ENCODE data around the gene LAMA3. TPM values are rescaled to one million over a fixed set of nuclear protein-coding genes. Genes with fewer than 3 reads are reported as not detected.

Gene LAMA3
- total RNA-seq, 1 experiment from 2014 or later = 5.6 TPM

DNA sequence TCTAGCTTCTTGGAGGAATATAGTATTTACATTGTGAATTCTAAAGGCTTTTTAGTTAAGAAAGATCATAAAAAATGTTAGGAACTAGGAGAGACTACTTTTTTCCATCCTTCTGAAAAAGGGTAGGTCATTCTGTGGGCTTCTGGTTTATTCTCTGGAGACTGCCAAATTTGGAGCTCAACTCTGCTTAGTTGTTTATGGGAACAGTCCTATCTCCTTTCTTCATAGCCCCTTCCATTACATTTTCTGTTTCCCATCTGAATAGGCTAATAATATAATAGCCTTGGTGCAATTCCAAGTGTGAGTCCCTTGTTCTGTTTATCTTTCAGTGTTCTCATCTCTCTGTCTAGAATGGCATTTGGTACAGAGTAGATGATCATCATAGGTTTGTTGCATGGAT is 15.6 kb downstream of the LAMA3 start:
- intact Hi-C loops (cut with micrococcal nuclease) = loop anchor here (10.0 kb wide), 1 partner anchor 410 kb away; no protein-coding TSS in a partner anchor
- ChIA-PET POLR2A (interaction anchor here (0.6 kb wide), 1 partner anchor 53 kb away, joined by 7 read pairs; no protein-coding TSS in a partner anchor), RAD21 (ENCODE audit: low non-redundant PET in 1 of 2, low total read pairs in 2 of 2, uncharacterized antibody in 2 of 2, unreplicated experiment in 2 of 2) (interaction anchor here in 1 of 2 experiments (0.6 kb wide), 1 partner anchor 142 kb away, joined by 3 read pairs; no protein-coding TSS in a partner anchor), CTCF (interaction anchor here (3.5 to 3.6 kb wide), 2 partner anchors 11 to 78 kb away, joined by 39 to 178 read pairs; no protein-coding TSS in a partner anchor)
- H3K27me3 ChIP-seq (ENCODE audit: insufficient read depth, low read length) = no peaks in the 10 kb centered on the region
- H3K4me2 ChIP-seq (ENCODE audit: low read length) = no peak overlapping the region
- H3K4me1 ChIP-seq (ENCODE audit: control insufficient read depth in 1 of 2, insufficient read depth in 2 of 2, low read length in 2 of 2) = peaks cover 11 to 19% of the 10 kb centered on the region in 2 experiments
- no peak overlapping the region for H3K27ac ChIP-seq (ENCODE audit: low read depth, low read length)
- H2AFZ ChIP-seq (ENCODE audit: low read depth, low read length, poor library complexity, severe bottlenecking) = no peak overlapping the region
- H3K36me3 ChIP-seq (ENCODE audit: control insufficient read depth in 1 of 2, insufficient read depth in 2 of 2, low read length in 2 of 2) = no peaks in the 10 kb centered on the region
- DNase-seq (ENCODE audit: low read depth, low spot score) = no peak
- H3K79me2 ChIP-seq (ENCODE audit: insufficient read depth, low read length) = no peaks in the 10 kb centered on the region
- no peak overlapping the region for H3K4me3 ChIP-seq (replicated peaks in 1 of 2; ENCODE audit: low read depth in 1 of 2, low read length in 2 of 2)
- no peak overlapping the region for H3K9ac ChIP-seq (ENCODE audit: low read length)
- H4K20me1 ChIP-seq (ENCODE audit: insufficient read depth) = no peaks in the 10 kb centered on the region
- H3K9me3 ChIP-seq (ENCODE audit: control insufficient read depth in 1 of 2, insufficient read depth in 1 of 2, low read depth in 1 of 2, low read length in 2 of 2) = no peaks in the 10 kb centered on the region
- no peak for TF ChIP-seq EZH2 (IDR thresholded peaks at IDR 0.05)
- TF ChIP-seq SP1 (IDR thresholded peaks at IDR 0.05; ENCODE audit: low read depth) = no peak
- TF ChIP-seq ZBTB33 (IDR thresholded peaks at IDR 0.05; ENCODE audit: extremely low read depth, insufficient replicate concordance, low read length) = no peak
- no peak for TF ChIP-seq CTCF (IDR thresholded peaks at IDR 0.05 in 2 of 3, conservative IDR thresholded peaks at IDR 0.05 in 1 of 3; ENCODE audit: borderline replicate concordance in 1 of 3, insufficient read depth in 1 of 3, low read depth in 2 of 3, low read length in 2 of 3)
- no peak for TF ChIP-seq POLR2A (IDR thresholded peaks at IDR 0.05; ENCODE audit: borderline replicate concordance, extremely low read depth, insufficient read depth, insufficient read length)
- no peak for TF ChIP-seq CEBPB (IDR thresholded peaks at IDR 0.05; ENCODE audit: low read depth)
- no peaks in the 10 kb centered on the region for H3K9me2 ChIP-seq (ENCODE audit: insufficient read depth)
- no TSS peak for BruUV-seq (replicated peaks)
- ATAC-seq = no peak

All from HCT116 (cell line).